WERI-Rb-1 (cell line): ENCODE results near the gene SLIT3.

Experiments
- DNase-seq: peaks from one replicate; pipeline ENCODE4 v3.0.0-alpha.2; 2020
- H3K27ac ChIP-seq: fragments of 250-450 bp; sonication (Bioruptor Pico); 2 replicates; pipeline ENCODE4 v1.5.1; 2020; ENCODE audit warnings: mild to moderate bottlenecking, moderate library complexity
- H3K27me3 ChIP-seq: fragments of 250-450 bp; sonication (Bioruptor Pico); 2 replicates; pipeline ENCODE4 v1.5.1; 2021; ENCODE audit warnings: mild to moderate bottlenecking, low read depth, moderate library complexity; ENCODE audit not compliant: insufficient read depth, severe bottlenecking
- H3K36me3 ChIP-seq: fragments of 250-450 bp; sonication (Bioruptor Pico); 2 replicates; pipeline ENCODE4 v1.5.1; 2020; ENCODE audit warnings: mild to moderate bottlenecking, moderate library complexity
- H3K4me3 ChIP-seq: 2 replicates; pipeline ENCODE4 v1.5.1; 2011; ENCODE audit warnings: low read depth, mild to moderate bottlenecking, control low read depth, low read length
- H3K9me3 ChIP-seq: fragments of 250-450 bp; sonication (Bioruptor Pico); 2 replicates; pipeline ENCODE4 v1.5.1; 2021; ENCODE audit warnings: mild to moderate bottlenecking, moderate library complexity; ENCODE audit not compliant: severe bottlenecking
- CTCF ChIP-seq: IDR thresholded peaks from 2 replicates; pipeline ENCODE4 v1.5.1; 2011; ENCODE audit warnings: low read depth, mild to moderate bottlenecking, control low read depth, inconsistent platforms, low read length

Gene SLIT3

GRCh38 chr5:168833936-168834335 lies 467.0 kb downstream of the SLIT3 start:
- no peak for TF ChIP-seq CTCF
- H3K27ac ChIP-seq, result no peak overlapping the region
- H3K4me3 ChIP-seq, result no peak overlapping the region
- peaks cover 90% of the 10 kb centered on the region for H3K27me3 ChIP-seq
- no peaks in the 10 kb centered on the region for H3K9me3 ChIP-seq
- no peaks in the 10 kb centered on the region for H3K36me3 ChIP-seq
- no peak for DNase-seq

GRCh38 chr5:168833383-168833782 lies 467.6 kb downstream of the SLIT3 start:
- H3K36me3 ChIP-seq, result no peaks in the 10 kb centered on the region
- H3K4me3 ChIP-seq, result no peak overlapping the region
- peaks cover 89% of the 10 kb centered on the region for H3K27me3 ChIP-seq
- H3K27ac ChIP-seq, result no peak overlapping the region
- H3K9me3 ChIP-seq, result no peaks in the 10 kb centered on the region
- no peak for TF ChIP-seq CTCF
- no peak for DNase-seq

- peaks cover 88% of the 10 kb centered on the region for H3K27me3 ChIP-seq
These were observed 468.6 kb downstream of the SLIT3 start for GRCh38 chr5:168832308-168832707.

GRCh38 chr5:168831383-168831782 lies 469.6 kb downstream of the SLIT3 start:
- DNase-seq, result no peak
- H3K27me3 ChIP-seq, result peaks cover 87% of the 10 kb centered on the region
- TF ChIP-seq CTCF, result no peak
- no peak overlapping the region for H3K4me3 ChIP-seq
- no peaks in the 10 kb centered on the region for H3K36me3 ChIP-seq
- no peaks in the 10 kb centered on the region for H3K9me3 ChIP-seq
- H3K27ac ChIP-seq, result no peak overlapping the region

More at GRCh38 chr5:168832308-168832707, 468.6 kb downstream of the SLIT3 start:
- Histone ChIP-seq H3K36me3 (no peaks in the 10 kb centered on the region), H3K9me3 (no peaks in the 10 kb centered on the region), H3K27ac (no peak overlapping the region), H3K4me3 (no peak overlapping the region)
- DNase-seq, result no peak
- no peak for TF ChIP-seq CTCF

GRCh38 chr5:168830833-168831232 lies 470.1 kb downstream of the SLIT3 start:
- Histone ChIP-seq H3K36me3 (no peaks in the 10 kb centered on the region), H3K27ac (no peak overlapping the region), H3K4me3 (no peak overlapping the region), H3K9me3 (no peaks in the 10 kb centered on the region), H3K27me3 (peaks cover 87% of the 10 kb centered on the region)
- no peak for TF ChIP-seq CTCF
- DNase-seq, result no peak

- Histone ChIP-seq H3K36me3 (no peaks in the 10 kb centered on the region), H3K9me3 (no peaks in the 10 kb centered on the region), H3K27me3 (peaks cover 84% of the 10 kb centered on the region), H3K27ac (no peak overlapping the region), H3K4me3 (no peak overlapping the region)
- no peak for TF ChIP-seq CTCF
- DNase-seq, result no peak
These were observed 471.0 kb downstream of the SLIT3 start for GRCh38 chr5:168829922-168830417.
